DMS153 (cell line): ENCODE results near the gene RIC1.
"Not testable (repeated sequence)": the region's sequence is repeated elsewhere in the genome, so short reads cannot be mapped to it uniquely, and the experiment has no call there.

Source experiments
- DNase-seq: peaks from one replicate; lab custom pipeline; 2025; lab: John Stamatoyannopoulos, UW

The RIC1 gene

DNA sequence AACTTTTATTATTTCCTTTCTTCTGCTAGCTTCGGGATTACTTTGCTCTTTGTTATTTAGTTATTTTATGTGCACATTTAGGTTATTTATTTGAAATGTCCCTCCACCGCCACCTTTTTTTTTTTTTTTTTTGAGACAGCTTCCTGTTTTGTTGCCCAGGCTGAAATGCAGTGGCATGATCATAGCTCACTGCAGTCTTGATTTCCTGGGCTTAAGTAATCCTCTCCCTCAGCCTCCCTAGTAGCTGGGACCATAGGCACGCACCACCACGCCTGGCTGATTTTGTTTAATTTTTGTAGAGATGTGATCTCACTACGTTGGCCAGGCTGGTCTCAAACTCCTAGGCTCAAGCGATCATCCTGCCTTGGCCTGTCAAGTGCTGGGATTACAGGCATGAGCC lies 38.5 kb downstream of the RIC1 start:
- no peak for DNase-seq

DNA sequence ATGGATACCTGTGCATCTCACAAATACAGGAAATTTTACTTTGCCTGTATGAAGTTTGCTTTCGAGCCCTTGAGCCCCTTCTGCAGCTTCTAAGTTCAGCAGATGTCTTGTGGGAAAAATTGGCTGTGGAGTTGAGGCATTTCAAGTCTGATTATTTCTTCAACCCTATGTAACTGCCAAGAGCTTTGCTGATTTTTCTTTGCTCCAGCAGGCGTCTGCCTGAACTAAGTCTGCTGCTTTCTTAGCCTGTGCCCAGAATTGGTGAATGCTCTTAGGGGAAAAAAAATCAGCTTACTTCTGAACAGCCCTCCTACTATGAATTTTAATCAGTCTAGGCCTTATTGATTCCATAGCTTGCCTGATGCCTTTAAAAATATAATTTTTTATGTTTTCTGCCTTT lies 41.2 kb downstream of the RIC1 start:
- DNase-seq, result no peak

DNA sequence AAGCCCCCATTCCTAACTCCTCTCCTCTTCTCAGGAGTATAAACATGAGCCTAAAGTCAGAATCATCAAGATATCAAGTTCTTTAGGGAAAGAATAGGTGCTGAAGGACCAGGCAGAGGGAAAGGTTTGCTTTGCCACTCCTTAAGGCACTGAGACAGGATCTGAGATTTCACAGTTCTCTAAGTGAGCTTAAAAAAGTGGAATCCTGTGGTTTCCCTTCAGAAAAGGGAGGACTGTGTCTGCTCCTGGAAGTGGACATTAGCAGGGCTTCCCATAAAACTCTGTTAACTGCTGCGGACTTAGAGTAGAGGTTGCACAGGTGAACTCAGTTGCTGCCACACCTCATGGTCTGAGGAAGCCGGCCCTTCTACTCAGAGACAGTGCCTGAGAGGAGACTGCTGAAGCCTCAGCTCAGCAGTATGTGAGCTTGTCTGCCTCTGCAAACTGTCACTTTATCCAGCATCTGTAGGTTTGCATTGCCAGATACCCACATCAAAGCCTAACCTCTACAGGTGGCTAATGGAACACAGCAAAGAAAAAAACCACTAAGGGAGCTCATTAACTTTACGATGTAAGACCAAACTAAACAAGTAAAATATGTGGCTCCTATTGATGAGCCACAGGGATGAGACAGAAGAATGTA lies 42.9 kb downstream of the RIC1 start:
- DNase-seq, result peak; percentile 14

DNA sequence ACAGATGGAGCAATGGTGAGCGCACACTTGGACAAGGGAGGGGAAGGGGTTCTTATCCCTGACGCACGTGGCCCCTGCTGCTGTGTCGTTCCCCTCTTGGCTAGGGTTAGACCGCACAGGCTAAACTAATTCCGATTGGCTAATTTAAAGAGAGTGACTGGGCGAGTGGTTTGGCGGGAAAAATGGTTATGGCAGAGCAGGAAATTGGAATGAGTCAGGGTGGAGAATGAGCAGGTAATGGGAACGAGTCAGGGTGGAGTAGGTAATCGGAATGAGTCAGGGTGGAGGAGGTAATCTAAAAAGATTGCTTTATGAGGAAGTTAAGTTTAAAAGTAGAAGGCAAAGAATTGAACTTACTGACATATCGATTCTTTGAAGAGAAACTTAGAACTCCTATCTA lies 46.1 kb downstream of the RIC1 start:
- not testable (repeated sequence) for DNase-seq

DNA sequence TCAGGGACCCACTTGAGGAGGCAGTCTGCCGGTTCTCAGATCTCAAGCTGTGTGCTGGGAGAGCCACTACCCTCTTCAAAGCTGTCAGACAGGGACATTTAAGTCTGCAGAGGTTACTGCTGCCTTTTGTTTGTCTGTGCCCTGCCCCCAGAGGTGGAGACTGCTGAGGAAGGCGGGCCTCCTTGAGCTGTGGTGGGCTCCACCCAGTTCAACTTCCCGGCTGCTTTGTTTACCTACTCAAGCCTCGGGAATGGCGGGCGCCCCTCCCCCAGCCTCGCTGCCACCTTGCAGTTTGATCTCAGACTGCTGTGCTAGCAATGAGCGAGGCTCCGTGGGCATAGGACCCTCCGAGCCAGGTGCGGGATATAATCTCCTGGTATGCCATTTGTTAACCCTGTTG lies 54.7 kb downstream of the RIC1 start:
- not testable (repeated sequence) for DNase-seq

DNA sequence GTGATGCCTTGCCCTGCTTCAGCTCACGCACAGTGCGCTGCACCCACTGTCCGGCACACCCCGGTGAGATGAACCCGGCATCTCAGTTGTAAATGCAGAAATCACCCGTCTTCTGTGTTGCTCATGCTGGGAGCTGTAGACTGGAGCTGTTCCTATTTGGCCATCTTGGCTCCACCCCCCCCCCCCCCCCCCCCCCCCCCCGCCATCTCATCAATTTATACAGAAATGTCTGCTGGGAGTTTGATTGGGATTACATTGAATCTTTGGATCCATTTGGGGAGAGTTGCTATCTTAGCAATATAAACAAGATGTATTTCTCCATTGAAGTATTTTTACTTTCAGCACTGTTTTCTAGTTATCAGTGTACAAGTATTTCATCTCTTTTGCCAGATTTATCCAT lies 55.2 kb downstream of the RIC1 start:
- no peak for DNase-seq

DNA sequence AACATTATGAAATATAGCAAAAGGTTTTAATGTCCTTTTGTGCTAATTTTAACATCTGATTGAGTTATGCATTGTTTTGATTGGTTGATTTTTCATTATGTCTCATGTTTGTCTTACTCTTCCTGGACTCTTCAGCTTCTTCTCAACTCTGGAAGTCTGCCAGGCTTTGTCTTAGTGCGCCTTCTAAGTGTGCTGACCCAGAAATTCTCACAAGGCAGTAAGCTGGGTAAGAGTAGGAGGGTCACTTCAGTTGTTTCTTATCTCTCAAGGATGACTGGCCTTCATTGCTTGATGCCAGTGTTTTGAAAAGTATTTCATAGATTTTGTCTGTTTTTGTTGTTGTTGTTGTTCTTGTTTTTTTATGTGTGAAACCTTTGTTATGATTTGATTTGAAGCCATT lies 59.2 kb downstream of the RIC1 start:
- DNase-seq, result no peak

DNA sequence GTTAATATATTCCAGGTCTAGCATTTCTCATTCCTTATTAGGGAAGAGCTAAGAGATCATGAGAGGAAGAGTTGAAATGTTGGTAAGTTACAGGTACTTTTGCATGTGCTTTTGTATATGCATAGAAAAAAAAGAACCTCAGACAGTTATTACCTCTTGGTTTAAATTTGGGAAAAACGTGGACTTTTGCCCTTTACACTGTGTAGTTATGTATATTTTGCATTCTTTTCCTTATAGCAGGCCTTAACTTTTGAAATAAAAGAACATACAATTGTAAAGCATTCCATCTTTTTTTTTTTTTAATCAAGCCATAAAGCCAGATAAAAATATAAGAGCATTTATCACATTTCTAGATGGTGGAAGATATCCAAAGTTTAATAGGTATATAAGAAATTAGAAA lies 61.4 kb downstream of the RIC1 start:
- DNase-seq, result no peak

DNA sequence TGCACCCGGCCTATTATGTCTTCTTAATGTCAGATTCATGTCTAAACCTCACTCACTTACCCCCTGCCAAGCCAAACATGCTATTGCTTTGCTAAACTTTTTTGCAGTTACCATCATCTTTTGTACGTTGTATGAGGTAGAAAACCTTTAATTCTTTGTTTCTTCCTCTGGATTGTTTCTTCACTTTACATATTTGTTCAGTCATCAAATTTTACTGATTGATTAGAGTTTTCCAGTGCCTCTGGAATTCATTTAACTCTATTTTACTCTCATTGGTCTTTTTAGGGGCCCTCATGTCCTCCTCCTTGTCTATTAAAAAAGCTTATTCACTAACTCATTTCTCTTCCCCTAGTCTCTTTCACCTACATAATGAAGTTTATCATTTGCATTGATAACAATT lies 67.0 kb downstream of the RIC1 start:
- no peak for DNase-seq

DNA sequence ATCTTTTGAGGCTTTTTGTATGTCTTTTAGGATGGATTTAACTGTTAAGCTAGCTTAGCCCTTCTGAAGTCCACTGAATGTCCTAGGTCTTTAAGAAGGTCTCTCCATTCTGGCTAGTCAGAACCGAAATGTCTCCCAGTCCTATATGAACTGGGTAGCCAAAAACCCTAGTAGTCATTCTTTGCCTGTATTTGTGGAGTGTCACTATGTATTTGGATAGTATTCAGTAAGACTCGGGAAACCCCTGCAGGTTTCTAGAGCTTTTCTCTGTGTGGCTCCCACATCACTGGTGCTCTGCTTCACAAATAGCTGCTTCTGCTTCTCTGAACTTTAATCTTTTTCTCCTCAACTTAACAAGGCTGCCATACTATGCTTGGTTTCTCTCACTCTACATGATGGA lies 68.0 kb downstream of the RIC1 start:
- no peak for DNase-seq

DNA sequence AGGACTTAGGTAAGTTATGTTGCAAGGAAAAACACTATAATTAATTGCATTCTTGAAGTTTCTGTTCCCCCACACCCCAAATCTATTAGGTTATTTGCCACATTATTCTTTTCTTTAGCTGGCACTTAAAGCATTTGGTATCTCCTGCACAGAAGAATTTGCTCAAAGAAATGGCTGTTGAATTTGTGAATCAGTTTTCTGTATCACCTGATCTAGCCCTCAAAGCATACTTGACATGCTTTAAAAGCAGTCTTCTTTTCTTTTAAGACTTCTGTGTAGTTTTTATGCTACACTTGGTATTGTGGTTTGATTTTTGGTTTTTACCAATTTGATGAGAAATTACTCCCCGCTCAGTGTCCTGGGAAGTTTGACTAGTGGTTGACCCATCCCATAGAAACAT lies 69.1 kb downstream of the RIC1 start:
- no peak for DNase-seq

DNA sequence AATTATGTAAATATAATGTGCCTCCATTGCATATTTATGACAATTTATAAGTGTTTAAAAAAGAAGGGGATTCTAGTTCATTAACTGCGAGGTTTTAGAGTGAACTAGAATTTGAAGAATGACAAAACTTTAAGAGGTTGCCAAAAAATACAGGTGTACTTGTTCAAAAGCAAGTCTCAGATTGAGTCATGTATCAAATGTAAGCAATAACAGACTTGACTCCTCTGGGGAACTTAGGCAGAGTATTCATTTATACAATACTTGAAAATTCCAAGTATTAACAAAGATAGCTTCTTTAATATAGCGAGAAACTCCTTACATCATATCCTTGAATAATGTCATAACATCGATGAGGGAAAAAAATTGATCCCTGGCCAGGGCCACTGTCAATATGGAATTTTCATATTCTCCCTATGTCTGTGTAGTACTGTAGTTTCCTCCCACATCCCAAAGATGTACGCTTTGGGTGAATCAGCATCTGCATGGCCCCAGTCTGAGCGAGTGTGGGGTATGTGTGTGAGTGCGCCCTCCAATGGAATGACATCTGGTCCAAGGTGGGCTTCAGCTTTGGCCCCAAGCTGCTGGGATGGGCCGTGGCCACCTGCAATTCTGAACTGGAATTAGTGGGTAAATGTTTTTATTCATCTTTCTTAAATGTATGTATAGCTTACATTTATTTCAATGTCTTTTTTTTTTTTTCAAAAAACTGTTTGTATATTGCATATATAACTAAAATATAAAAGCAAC lies 70.1 kb downstream of the RIC1 start:
- DNase-seq, result no peak

DNA sequence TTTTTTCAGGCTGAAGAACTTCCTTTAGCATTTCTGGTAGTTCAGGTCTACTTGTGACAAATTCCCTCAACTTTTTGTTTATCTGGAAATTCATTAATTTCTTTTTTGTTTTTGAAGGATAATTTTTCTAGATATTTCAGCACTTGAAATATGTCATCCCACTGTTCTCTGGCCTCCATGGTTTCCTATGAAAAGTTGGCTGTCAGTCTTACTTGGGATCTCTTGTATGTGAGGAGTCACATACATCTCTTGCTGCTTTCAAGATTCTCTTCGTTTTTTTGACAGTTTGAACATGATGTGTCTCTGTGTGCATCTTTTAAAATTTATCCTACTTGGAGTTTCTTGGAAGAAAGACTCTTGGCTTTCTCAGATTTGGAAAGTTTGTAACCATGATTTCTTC lies 79.5 kb downstream of the RIC1 start:
- DNase-seq, result no peak

DNA sequence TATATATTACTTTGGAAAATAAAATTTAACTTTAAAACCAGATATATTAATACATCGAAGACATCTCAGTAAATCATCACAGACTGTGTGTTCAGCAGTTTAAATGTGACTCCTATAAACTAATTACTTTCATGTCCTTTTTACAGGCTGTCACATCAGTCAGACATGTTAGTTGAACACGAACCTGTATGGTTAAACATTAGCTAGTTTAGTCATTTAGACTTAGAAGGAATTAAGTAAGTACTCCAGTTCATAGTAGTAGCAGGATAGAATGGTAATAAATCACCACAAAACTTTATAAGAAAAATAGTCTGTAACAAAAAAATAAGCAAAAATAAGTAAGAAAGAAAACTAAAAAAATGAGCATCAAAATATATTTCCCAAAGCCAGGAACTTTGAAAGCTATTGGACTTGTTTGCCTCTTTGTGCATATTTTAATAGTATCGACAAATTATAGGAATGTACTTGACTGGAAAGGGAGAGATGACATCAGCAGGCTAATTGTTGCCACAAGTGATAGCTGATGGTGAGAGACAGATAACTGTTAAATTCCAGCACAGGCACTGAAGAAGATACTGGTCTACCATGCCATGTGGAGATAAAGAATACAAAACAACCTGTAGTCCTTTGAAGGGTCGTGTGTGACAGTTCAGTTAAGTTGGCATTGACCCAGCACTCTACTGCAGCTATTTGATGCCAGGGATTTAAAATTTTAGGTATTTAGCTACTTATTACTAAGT lies 83.9 kb downstream of the RIC1 start:
- no peak for DNase-seq

DNA sequence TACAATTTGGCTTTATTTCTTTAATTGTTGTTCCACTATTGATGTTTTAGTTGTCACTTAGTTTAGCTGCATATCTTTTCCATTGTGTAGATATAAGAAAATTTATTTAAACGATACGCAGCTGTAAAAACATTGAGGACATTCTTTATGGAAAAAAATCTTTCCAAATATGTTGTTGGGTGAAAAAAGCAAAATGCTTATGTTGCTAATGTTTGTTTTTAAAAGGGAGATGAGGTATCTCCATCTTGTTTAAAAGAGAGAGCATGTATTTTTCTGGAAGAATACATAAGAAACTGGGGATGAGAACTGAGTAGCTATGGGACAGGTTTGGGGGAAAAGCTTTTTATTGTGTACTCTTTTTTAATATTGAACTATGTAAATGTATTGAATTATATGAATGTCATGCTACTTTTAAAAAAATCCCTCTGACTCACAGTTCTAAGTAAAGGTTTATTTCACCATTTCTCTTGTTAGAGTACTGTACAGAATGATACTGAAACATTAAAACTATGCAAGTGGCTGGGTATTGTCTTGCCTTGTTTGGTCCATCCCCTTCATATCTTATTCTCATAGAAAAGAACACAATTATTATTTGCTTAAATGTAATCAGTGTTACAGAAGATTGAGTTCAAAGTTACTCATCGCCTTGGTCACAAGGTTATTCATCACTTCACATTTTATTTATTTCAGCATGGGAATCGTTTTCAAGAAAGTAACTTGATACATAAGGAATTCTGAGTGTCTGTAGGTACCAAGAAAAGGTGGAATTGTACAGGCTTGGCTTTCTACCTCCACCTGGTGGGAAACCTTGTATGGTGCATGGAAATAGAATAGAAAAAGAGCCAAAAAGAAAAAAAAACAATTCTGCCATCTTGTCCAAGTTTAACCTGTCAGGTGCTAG lies 85.8 kb downstream of the RIC1 start:
- DNase-seq, result no peak

DNA sequence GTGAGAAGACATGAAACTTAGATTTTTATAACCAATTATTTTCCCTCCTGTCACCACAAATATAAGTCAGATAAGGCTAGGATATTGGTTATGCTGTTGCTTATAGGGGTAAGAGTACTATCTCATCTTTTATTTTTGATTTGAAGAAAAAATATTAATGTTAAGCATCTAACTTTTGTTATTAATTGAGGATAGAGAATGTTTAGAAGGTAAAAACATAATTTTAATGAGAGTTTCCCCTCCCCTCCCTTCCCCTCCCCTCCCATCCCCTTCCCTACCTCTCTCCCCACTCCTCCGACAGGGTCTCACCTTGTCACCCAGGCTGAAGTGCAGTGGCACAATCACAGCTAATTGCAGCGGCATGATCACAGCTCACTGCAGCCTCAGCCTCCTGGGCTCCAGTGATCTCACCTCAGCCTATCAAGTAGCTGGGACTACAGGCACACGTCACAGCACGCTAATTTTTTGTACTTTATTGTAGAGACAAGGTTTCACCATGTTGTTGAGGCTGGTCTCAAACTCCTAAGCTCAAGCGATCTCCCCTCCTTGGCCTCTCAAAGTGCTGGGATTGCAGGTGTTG lies 86.7 kb downstream of the RIC1 start:
- DNase-seq, result no peak

DNA sequence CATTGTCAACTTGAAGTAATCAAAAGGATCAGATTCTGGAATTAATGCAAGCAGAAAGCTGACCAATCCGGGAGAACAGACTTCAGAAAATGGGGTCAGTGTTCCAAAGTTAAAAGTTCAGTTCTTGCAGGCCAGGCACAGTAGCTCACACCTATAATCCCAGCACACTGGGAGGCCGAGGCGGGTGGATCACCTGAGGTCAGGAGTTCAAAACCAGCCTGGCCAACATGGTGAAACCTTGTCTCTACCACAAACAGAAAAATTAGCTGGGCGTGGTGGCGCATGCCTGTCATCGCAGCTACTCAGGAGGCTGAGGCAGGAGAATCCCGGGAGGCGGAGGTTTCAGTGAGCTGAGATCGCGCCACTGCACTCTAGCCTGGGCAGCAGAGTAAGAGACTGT lies 88.5 kb downstream of the RIC1 start:
- DNase-seq, result not testable (repeated sequence)

DNA sequence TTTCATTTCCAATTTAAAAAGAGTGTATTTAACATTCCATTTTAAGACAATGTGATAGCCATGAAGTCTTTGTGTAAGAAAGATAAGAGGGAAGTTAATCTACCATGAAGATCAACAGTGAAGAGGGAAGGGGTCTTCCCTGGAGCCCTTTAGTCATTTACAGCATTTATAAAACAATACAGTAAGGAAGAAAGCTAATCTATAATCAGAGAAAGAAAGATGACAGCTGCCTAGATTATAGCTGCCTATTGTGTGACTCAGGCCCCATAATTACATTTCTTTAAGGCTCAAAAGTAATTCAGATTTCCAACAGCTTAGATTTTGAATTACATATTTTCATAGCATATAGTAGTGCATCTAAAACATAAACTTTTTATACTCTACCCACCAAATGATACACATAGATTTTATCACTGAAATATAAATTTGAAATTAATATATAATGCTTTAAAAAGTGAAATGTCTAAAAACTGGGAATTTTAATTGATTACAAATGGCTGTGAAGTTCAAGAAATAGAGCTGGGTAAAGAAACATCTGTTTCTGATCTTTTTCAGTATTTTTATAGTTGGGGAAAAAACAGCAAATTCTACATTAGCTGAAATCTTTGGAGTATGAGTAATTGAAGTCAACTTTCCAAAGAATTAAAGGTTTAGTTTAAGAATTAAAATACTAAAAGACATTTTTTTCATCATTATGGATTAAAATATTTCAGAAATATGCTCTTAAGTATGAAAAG lies 89.6 kb downstream of the RIC1 start:
- DNase-seq, result no peak

DNA sequence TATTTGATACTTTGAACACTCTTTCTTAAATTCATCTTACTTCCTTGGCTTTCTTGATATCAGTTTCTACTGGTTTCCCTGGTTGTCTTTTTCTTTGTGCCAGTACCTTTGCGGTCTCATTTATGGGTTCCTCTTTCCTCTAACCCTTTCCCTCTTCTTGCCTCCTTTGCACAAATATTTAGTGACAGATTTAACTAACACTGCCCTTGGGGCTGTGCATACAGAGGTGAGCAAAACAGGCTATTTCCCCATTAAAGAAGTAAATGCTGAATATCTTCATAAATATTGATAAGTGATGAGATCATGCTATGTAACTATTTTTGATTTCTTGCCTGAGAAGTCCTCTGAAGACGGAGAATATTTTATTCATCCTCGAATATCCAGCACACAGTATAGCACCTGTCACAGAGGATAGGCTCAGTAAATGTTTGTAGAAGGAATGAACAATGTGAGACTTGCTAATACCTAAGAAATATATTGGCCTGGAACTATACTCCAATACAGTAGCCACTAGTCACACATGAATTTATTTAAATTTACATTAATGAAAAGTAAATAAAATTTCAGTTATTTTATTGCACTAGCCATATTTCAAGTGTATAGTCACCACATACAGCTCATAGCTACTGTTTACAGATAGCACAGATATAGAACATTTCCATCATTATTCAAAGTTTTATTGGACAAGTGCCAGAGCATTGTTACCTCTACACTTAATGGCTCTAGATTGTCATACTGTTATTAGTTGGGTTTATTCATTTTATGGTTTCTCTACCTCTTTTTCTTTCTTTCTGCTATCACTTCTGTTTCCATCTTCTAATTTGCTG lies 90.4 kb downstream of the RIC1 start:
- DNase-seq, result no peak

DNA sequence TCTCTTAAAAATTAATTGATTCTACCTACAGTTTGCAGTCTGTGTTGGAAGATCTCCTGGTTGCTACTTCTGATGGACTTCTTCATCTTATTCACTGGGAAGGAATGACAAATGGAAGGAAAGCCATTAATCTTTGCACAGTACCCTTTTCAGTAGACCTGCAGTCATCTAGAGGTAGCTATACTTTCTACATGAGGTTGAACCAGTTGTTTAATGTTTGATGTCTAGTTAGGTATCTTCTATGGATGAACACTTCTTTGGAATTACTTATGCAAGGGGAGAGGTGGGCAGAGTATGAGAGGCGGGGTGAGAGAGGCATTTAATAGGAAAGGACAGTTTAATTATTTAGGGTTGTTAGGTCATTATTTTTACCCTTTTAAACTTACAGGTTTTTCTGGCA lies 91.2 kb downstream of the RIC1 start:
- no peak for DNase-seq
